Uterus (tissue), 4 donors: ENCODE data around the gene CILP2. TPM values are rescaled to one million over a fixed set of nuclear protein-coding genes. Genes with fewer than 3 reads are reported as not detected.

ENCODE experiments used
- DNase-seq, 2 donors: peaks; one replicate each; pipeline ENCODE4 v3.0.0-alpha.2; 2019 to 2020
- H3K27ac ChIP-seq, 2 donors: fragments of 200-600 bp; sonication (generic); 1 replicate in 1 of 2; 2 replicates in 1 of 2; pipeline ENCODE4 v1.5.1; 2016 to 2018
- H3K27me3 ChIP-seq, 2 donors: fragments of 200-600 bp; sonication (generic); one replicate each; pipeline ENCODE4 v1.5.1; 2018 to 2019; ENCODE audit warnings: control low read depth in 1 of 2
- H3K36me3 ChIP-seq, 2 donors: fragments of 200-600 bp; sonication (generic); one replicate each; pipeline ENCODE4 v1.5.1; 2019; ENCODE audit warnings: control low read depth in 1 of 2
- H3K4me1 ChIP-seq, 2 donors: fragments of 200-600 bp; sonication (generic); one replicate each; pipeline ENCODE4 v1.5.1; 2018 to 2019; ENCODE audit warnings: control low read depth in 1 of 2
- H3K4me3 ChIP-seq, 2 donors: fragments of 200-600 bp; sonication (generic); 1 replicate in 1 of 2; 2 replicates in 1 of 2; pipeline ENCODE4 v1.5.1; 2018 to 2019; ENCODE audit warnings: mild to moderate bottlenecking in 1 of 2
- H3K9me3 ChIP-seq, 2 donors: fragments of 200-600 bp; sonication (generic); one replicate each; pipeline ENCODE4 v1.5.1; 2019; ENCODE audit warnings: control low read depth in 1 of 2
- CTCF ChIP-seq, 4 experiments: fragments of 200-600 bp in 2 of 4; fragments of 450-650 bp in 2 of 4; sonication (generic) in 2 of 4; IDR thresholded peaks; one replicate each; pipeline ENCODE4 v1.5.1; 2016 to 2019; ENCODE audit warnings: antibody characterized with exemption in 4 of 4, mild to moderate bottlenecking in 2 of 4, moderate library complexity in 1 of 4
- POLR2A ChIP-seq, 2 donors: fragments of 450-650 bp; IDR thresholded peaks; one replicate each; pipeline ENCODE4 v1.6.1; 2016; ENCODE audit warnings: antibody characterized with exemption in 2 of 2, mild to moderate bottlenecking in 1 of 2, moderate library complexity in 1 of 2
- intact Hi-C: fragments of 100-400 bp; cut with DNase I; formaldehyde crosslinking; loops from one replicate; pipeline ENCODE4 v1.15.1; 2023; ENCODE audit warnings: low total_unique reads
- total RNA-seq, 4 donors: library from RNA; depleted of rRNA in 3 of 4; stranded (reverse); fragments of >200 nt in 3 of 4; gene quantifications; one replicate each; pipeline versions ENCODE4 v1.1.0 to v1.2.4, GENCODE V29; 2014 to 2023
- donor health status: DM: yes; HTN: yes; CAD: no.

CILP2 gene
- total RNA-seq, 4 donors from 2014 or later = 0.15 to 1.2 TPM; not detected in 2

DNA sequence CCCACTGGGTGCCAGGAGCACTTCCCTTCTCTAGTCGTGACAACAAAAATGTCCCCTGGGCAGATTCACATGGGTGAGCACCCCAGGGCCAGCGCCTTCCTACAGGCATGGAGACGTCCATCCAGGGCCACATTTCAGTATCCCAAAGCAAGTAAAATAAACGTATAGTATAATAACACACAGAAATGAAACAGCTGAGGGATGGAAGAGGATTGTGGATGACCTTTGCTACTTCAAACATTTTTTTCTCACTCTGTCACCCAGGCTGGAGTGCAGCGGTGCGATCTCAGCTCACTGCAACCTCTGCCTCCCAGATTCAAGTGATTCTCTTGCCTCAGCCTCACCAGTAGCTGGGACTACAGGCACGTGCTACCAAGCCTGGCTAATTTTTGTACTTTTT is 28.2 kb downstream of the CILP2 start:
- no peaks in the 10 kb centered on the region for H3K4me1 ChIP-seq
- no peak for DNase-seq
- TF ChIP-seq CTCF (IDR thresholded peaks at IDR 0.05) (no peak), POLR2A (IDR thresholded peaks at IDR 0.05) (no peak)
- intact Hi-C loops = no loop called here
- H3K27ac ChIP-seq = no peak overlapping the region
- H3K4me3 ChIP-seq = no peak overlapping the region
- no peaks in the 10 kb centered on the region for H3K9me3 ChIP-seq
- no peaks in the 10 kb centered on the region for H3K36me3 ChIP-seq
- H3K27me3 ChIP-seq = no peaks in the 10 kb centered on the region

- H3K27ac ChIP-seq = no peak overlapping the region
- H3K27me3 ChIP-seq = no peaks in the 10 kb centered on the region
- TF ChIP-seq CTCF (IDR thresholded peaks at IDR 0.05) (no peak), POLR2A (IDR thresholded peaks at IDR 0.05) (no peak)
- H3K4me3 ChIP-seq = no peak overlapping the region
- DNase-seq = no peak
- no peaks in the 10 kb centered on the region for H3K36me3 ChIP-seq
- H3K4me1 ChIP-seq = no peaks in the 10 kb centered on the region
- intact Hi-C loops = no loop called here
- no peaks in the 10 kb centered on the region for H3K9me3 ChIP-seq
Measured at GRCh38 chr19:19567391-19567790, 29.3 kb downstream of the CILP2 start.

DNA sequence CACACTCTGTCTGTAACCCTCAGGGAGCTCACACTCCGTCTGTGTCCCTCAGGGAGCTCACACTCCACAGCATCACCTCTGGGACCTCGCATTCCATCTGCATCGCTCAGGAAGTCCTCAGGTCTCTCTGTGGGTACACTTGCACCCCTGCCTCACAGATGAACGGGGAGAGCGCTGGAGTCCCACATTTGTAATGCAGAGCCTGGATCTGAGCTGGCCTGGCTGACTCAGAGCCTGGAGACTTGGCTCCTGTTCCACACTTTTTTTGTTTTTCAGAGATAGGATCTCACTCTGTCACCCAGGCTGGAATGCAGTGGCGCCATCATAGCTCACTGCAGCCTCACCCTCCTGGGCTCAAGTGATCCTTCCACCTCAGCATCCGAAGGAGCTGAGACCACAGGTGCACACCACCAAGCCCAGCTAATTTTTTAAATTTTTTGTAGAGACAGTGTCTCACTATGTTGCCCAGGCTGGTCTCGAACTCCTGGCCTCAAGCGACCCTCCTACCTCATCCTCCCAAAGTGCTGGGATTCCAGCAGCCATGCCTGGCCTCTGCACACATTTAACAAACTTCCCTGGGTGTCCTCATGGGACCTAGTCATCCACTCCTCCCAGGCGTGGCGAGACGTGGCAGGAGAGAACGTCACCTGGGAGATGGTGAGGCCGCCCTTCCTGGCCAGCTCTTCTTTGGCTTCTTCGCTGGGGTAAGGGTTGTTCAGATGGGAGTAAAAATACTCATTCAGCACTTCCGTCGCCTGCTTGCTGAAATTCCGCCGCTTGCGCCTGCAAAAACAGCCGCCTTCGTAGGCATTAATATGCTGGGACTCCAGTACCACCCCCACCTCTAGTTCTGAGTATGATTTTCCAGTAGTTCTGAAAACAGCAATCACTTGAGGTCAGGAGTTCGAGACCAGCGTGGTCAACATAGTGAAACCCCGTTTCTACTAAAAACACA is 31.0 kb downstream of the CILP2 start:
- Histone ChIP-seq H3K27me3 (no peaks in the 10 kb centered on the region), H3K4me1 (no peaks in the 10 kb centered on the region), H3K9me3 (no peaks in the 10 kb centered on the region), H3K36me3 (no peaks in the 10 kb centered on the region), H3K4me3 (no peak overlapping the region), H3K27ac (no peak overlapping the region)
- intact Hi-C loops = no loop called here
- no peak for DNase-seq
- no peak for TF ChIP-seq CTCF (IDR thresholded peaks at IDR 0.05)
- TF ChIP-seq POLR2A (IDR thresholded peaks at IDR 0.05) = no peak

- TF ChIP-seq CTCF (IDR thresholded peaks at IDR 0.05) (no peak), POLR2A (IDR thresholded peaks at IDR 0.05) (no peak)
- Histone ChIP-seq H3K4me3 (no peak overlapping the region), H3K9me3 (no peaks in the 10 kb centered on the region), H3K27ac (no peak overlapping the region), H3K27me3 (no peaks in the 10 kb centered on the region), H3K36me3 (no peaks in the 10 kb centered on the region), H3K4me1 (no peaks in the 10 kb centered on the region)
- intact Hi-C loops = no loop called here
- no peak for DNase-seq
Measured at GRCh38 chr19:19570571-19570970, 32.5 kb downstream of the CILP2 start.

GRCh38 chr19:19571071-19571786 is 33.2 kb downstream of the CILP2 start:
- Histone ChIP-seq H3K27me3 (no peaks in the 10 kb centered on the region), H3K4me1 (no peaks in the 10 kb centered on the region), H3K36me3 (no peaks in the 10 kb centered on the region), H3K27ac (no peak overlapping the region), H3K4me3 (no peak overlapping the region), H3K9me3 (no peaks in the 10 kb centered on the region)
- intact Hi-C loops = no loop called here
- TF ChIP-seq POLR2A (IDR thresholded peaks at IDR 0.05) = no peak
- no peak for TF ChIP-seq CTCF (IDR thresholded peaks at IDR 0.05)
- no peak for DNase-seq
